GM18909 (cell line): Measurements from ENCODE around the gene MSLN.

Source experiments
- ATAC-seq: cut with Tn5 transposase; IDR thresholded peaks from one replicate; pipeline ENCODE4 v1.9.1; 2021; ENCODE audit warnings: mild to moderate bottlenecking; ENCODE audit not compliant: unreplicated experiment, poor library complexity

Gene MSLN

GRCh38 chr16:787978-788398 lies 27.5 kb downstream of the MSLN start, which contains the start of gene RPUSD1:
Gene RPUSD1, minus strand, starts transcription at chr16:788381. Its CDS starts 644 bp downstream, at chr16:787737.
- ATAC-seq, result peak; percentile 23

DNA sequence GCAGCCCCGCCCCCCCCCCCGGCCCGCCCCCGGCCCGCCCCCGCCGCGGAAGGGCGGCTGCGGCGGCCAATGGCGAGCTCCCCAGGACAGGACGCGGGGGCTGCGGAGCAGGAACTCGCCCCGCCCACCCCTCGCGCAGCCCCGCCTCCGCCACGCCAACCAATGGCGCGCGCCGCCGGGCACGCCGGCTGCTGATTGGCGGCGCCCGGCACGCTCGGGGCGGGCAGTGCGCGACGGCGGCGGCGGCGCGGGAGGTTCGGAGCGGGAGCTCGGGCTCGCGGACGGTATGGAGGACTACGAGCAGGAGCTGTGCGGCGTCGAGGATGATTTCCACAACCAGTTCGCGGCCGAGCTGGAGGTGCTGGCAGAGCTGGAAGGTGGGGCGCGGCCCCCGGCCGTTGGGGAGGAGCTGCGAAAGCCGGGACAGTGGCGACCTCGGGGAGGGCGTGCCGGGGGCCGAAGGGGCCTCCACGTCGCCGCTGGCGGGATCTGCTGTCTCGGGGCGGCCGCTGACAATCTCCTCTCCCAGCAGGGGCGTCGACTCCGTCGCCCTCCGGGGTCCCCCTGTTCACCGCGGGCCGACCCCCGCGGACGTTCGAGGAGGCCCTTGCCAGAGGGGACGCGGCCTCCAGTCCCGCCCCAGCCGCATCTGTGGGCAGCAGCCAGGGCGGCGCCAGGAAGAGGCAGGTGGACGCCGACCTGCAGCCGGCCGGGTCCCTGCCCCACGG lies 28.0 kb downstream of the MSLN start, which contains the start of gene CHTF18:
Gene CHTF18, plus strand, starts transcription at position 222 of the 728 bp plus-strand sequence. Its CDS starts 65 bp downstream, at position 287.
- ATAC-seq, result peak; percentile 65

DNA sequence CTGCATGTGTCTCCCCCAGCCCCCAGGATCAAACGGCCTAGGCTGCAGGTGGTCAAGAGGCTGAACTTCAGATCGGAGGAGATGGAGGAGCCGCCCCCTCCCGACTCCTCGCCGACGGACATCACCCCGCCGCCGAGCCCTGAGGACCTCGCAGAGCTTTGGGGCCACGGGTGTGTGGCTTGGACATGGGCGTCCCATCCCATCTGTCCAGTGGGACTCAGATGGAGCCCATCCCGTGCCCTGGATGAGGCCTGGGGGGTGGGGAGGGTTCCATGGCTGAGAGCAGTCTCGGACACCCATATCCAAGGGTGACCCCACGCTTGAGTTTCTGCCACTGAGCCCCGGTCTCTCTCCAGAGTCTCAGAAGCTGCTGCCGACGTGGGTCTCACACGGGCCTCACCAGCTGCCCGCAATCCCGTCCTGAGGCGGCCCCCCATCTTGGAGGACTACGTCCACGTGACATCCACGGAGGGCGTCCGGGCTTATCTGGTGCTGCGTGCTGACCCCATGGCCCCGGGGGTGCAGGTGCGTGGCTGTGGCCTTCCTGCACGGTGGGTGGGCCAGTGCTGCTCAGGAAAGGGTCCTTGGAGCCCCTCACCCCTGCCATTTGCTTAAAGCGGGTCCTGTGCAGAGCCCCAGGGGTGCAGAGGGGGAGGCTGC lies 28.8 kb downstream of the MSLN start:
- no peak for ATAC-seq

GRCh38 chr16:790086-790485 lies 29.6 kb downstream of the MSLN start:
- ATAC-seq, result no peak

GRCh38 chr16:791131-791530 lies 30.6 kb downstream of the MSLN start:
- ATAC-seq, result no peak

- no peak for ATAC-seq
Observed at GRCh38 chr16:792221-792995, 31.9 kb downstream of the MSLN start.

GRCh38 chr16:793414-793813 lies 32.9 kb downstream of the MSLN start:
- no peak for ATAC-seq

GRCh38 chr16:794091-794822 lies 33.7 kb downstream of the MSLN start:
- no peak for ATAC-seq

DNA sequence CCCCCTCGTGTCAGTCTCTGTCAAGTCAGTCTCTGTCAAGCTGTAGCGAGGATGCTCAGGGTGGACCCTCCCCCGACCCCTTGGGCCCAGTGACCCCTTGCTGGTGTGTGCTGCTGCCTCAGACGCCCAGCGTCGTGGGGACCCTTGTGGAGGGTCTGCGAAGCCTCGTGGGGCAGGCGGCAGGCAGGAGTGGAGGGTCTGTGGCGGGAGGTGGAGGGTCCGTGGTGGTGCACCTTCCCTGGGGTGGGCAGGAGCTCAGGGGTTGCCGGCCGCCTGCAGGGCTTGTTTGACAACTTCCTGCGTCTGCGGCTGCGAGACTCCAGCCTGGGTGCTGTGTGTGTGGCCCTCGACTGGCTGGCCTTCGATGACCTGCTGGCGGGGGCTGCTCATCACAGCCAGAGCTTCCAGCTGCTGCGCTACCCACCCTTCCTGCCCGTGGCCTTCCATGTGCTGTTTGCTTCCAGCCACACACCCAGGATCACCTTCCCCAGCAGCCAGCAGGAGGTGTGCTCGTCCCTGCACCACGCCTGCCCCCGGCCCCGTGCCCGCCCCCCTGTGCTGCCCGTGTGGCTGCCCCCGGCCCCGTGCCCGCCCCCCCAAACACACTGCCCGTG lies 34.4 kb downstream of the MSLN start:
- ATAC-seq, result no peak

GRCh38 chr16:795580-796229 lies 35.2 kb downstream of the MSLN start:
- ATAC-seq, result no peak

- ATAC-seq, result no peak
Observed at GRCh38 chr16:796296-797119, 36.0 kb downstream of the MSLN start.

DNA sequence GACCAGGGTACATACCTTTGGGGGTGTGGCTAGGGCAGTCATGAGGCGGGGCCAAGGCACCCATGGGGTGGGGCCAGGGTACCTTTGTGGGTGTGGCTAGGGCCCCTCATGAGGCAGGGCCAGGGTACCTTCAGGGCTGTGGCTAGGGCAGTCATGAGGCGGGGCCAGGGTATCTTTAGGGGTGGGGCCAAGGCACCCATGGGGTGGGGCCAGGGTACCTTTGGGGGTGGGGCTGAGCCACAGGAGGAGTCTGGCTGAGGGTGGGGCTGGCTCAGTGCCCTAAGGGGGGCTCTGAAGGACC lies 36.5 kb downstream of the MSLN start:
- ATAC-seq, result no peak

GRCh38 chr16:797686-798085 lies 37.2 kb downstream of the MSLN start:
- ATAC-seq, result no peak

- no peak for ATAC-seq
Observed at GRCh38 chr16:798666-799065, 38.1 kb downstream of the MSLN start.

DNA sequence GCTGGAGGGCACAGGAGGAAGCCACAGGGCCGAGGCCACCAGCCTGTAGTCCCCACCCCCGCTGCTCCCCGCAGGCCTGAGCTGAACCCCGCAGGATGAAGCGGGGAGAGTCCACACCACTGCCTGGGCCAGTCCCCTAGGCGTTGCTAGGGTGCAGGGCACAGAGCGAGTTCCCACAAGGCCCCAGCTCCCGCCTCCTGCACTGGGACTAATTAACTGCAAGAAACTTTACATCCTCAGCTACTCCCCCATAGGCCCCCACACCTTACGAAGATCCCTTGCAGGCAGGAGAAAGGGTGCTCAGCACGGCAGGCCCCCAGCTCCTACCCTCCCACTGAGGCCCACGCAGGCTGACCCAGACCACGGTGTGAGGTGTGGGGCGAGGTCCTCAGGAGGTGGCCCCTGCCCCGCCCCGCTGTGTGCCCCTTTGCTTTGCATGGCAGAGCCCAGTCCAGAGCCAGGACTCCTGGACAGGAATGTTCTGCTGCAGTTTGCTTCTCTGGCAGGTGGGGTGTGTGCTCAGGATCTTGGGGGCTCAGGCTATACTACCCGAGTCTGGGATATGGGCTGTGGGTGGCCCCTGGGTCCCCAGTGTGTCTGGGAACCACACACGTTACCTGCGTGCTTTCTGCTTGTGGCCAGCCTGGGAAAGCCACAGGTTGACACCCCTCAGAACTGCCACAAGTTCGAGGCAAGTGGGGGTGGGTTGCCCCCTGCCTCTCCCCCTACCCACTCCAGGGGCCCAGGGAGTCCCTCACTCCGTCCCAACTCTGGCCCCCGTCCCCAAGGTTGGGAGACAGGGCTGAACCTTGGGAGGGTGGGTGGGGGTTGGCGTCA lies 38.8 kb downstream of the MSLN start:
- no peak for ATAC-seq

GRCh38 chr16:799948-800833 lies 39.7 kb downstream of the MSLN start, which contains the start of gene GNG13:
Gene GNG13, minus strand, starts transcription at chr16:800734. Its CDS starts 1,657 bp downstream, at chr16:799077.
- no peak for ATAC-seq
